NT2/D1 (cell line): ENCODE results near the gene TMPRSS11D.

Experiments
- DNase-seq: peaks from one replicate; pipeline ENCODE4 v3.0.0-alpha.2; 2011; ENCODE audit warnings: low read depth, low spot score
- H3K27me3 ChIP-seq: 2 replicates; pipeline ENCODE4 v1.6.0; 2011; ENCODE audit warnings: mild to moderate bottlenecking; ENCODE audit not compliant: insufficient read length, insufficient read depth
- H3K36me3 ChIP-seq: 2 replicates; pipeline ENCODE4 v1.6.1; 2011; ENCODE audit warnings: mild to moderate bottlenecking, low read length, mixed read lengths; ENCODE audit not compliant: insufficient read depth, insufficient read length
- H3K4me1 ChIP-seq: 2 replicates; pipeline ENCODE4 v1.5.1; 2011; ENCODE audit not compliant: insufficient read depth, insufficient read length
- H3K4me3 ChIP-seq: 2 replicates; pipeline ENCODE4 v1.5.1; 2011; ENCODE audit warnings: low read depth; ENCODE audit not compliant: insufficient read length
- H3K9ac ChIP-seq: 2 replicates; pipeline ENCODE4 v1.6.0; 2011; ENCODE audit warnings: low read depth; ENCODE audit not compliant: insufficient read length
- H3K9me3 ChIP-seq: 2 replicates; pipeline ENCODE4 v1.5.1; 2011; ENCODE audit warnings: mild to moderate bottlenecking, low read length; ENCODE audit not compliant: insufficient read depth
- SUZ12 ChIP-seq: IDR thresholded peaks from 2 replicates; pipeline ENCODE4 v1.6.1; 2011; ENCODE audit not compliant: insufficient read length, insufficient read depth; ENCODE audit errors: extremely low read depth
- YY1 ChIP-seq: IDR thresholded peaks from 2 replicates; pipeline ENCODE4 v1.6.1; 2011; ENCODE audit not compliant: insufficient read length, insufficient read depth
- ZNF274 ChIP-seq: IDR thresholded peaks from 2 replicates; pipeline ENCODE4 v1.6.1; 2011; ENCODE audit warnings: mild to moderate bottlenecking, low read depth, low read length

Gene TMPRSS11D

DNA sequence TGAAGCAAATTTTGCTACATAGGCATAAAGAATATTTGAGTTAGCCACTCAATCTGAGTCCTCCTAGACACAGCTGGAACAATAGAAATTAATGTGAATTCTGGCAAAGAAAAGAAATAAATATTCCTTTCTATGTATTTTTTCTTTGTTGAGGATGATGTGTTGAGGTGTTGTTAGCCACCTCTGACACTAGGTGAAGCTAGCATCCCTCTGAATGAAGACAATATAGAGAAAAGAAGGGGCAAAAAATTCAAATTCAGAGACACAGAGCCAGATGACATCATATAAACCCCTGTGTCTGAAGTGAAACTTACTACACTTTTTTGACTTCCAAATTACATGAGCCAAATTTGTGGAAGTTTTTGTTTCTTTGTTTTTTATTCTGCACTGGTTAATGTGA is 34.6 kb upstream of the TMPRSS11D start:
- no peaks in the 10 kb centered on the region for H3K4me1 ChIP-seq
- no peak overlapping the region for H3K9ac ChIP-seq
- H3K4me3 ChIP-seq, result no peak overlapping the region
- no peaks in the 10 kb centered on the region for H3K27me3 ChIP-seq
- H3K36me3 ChIP-seq, result no peaks in the 10 kb centered on the region
- TF ChIP-seq YY1 (no peak), SUZ12 (no peak), ZNF274 (no peak)
- no peak for DNase-seq
- no peaks in the 10 kb centered on the region for H3K9me3 ChIP-seq

- no peaks in the 10 kb centered on the region for H3K27me3 ChIP-seq
- H3K9ac ChIP-seq, result no peak overlapping the region
- H3K4me3 ChIP-seq, result no peak overlapping the region
- H3K9me3 ChIP-seq, result no peaks in the 10 kb centered on the region
- DNase-seq, result no peak
- TF ChIP-seq YY1 (no peak), SUZ12 (no peak), ZNF274 (no peak)
- no peaks in the 10 kb centered on the region for H3K36me3 ChIP-seq
- no peaks in the 10 kb centered on the region for H3K4me1 ChIP-seq
Observed at GRCh38 chr4:67915400-67915966, 31.7 kb upstream of the TMPRSS11D start.

DNA sequence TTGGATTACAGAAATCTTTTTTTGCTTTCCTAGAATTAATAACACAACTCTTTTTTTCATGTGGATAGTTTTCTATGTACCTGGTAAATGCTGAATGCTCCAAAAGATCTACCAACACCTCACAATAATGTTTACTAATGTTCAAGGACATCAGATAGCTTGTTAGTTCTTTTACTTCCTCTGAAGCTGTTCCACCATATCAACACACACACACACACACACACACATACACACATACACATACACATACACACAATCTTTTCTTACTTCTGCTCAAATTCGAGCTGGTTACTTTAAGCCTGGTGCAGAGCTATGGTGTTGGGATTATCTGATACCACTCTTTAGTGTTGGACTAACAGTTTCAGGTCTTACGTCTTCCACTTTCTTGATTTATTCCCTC is 28.3 kb upstream of the TMPRSS11D start:
- Histone ChIP-seq H3K9ac (no peak overlapping the region), H3K9me3 (no peaks in the 10 kb centered on the region), H3K4me1 (no peaks in the 10 kb centered on the region), H3K36me3 (no peaks in the 10 kb centered on the region), H3K4me3 (no peak overlapping the region), H3K27me3 (no peaks in the 10 kb centered on the region)
- no peak for DNase-seq
- TF ChIP-seq ZNF274 (no peak), YY1 (no peak), SUZ12 (no peak)

DNA sequence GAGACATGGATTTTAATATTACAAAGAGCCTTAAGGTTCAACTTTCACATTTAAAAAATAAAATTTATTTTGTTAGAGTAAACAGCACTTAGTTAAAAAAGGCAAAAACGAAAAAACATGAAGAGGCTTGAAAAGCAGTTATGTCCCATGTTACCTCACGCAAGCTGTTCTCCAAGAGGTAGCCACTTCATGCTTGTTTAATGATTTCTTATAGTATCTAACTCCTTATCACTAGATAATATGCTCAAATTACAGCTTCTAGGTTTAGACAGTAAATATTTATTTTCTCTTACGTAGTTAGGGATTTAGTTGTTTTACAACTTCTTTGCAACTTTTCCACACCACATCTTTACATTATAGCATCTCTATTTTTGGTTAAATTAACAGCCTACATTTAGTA is 27.8 kb upstream of the TMPRSS11D start:
- TF ChIP-seq YY1, result no peak
- no peak for TF ChIP-seq SUZ12
- no peak for TF ChIP-seq ZNF274
- no peak overlapping the region for H3K9ac ChIP-seq
- DNase-seq, result no peak
- no peak overlapping the region for H3K4me3 ChIP-seq
- H3K27me3 ChIP-seq, result no peaks in the 10 kb centered on the region
- no peaks in the 10 kb centered on the region for H3K4me1 ChIP-seq
- H3K9me3 ChIP-seq, result no peaks in the 10 kb centered on the region
- no peaks in the 10 kb centered on the region for H3K36me3 ChIP-seq

DNA sequence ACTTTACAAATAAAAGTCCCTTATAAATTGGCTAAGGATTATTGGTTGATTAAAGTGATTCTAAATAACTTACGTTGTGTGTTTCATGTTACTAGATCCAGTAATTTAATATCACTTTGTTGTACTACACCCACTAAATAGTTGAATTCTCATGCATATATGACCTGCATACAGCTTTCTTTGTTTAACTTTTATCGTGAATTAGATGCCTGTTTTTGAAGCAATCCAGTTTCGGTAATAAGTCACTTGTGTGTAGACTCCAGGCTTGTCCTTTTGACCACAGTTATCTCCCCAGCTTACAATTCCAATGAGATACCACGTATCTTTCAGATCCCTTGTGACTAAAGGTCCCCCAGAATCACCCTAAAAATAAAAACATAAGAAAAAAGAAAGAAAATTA is 27.3 kb upstream of the TMPRSS11D start:
- Histone ChIP-seq H3K27me3 (no peaks in the 10 kb centered on the region), H3K4me1 (no peaks in the 10 kb centered on the region), H3K9me3 (no peaks in the 10 kb centered on the region), H3K4me3 (no peak overlapping the region), H3K36me3 (no peaks in the 10 kb centered on the region), H3K9ac (no peak overlapping the region)
- DNase-seq, result no peak
- TF ChIP-seq SUZ12 (no peak), ZNF274 (no peak), YY1 (no peak)

DNA sequence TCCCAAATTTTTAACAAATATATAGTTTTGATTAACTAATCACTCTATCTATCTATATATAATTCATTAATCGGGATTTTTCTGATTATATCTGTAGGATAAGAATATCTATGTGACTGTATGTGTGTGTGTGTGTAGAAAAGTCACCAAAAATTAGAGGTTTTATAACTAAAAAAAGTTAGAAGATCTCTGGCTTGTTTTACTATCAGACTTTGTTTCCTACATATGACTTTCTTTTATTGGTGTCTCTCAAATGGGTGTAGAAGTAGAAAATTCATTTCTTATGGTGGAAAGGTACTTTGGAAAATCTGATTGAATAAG is 26.7 kb upstream of the TMPRSS11D start:
- H3K9ac ChIP-seq, result no peak overlapping the region
- H3K4me1 ChIP-seq, result no peaks in the 10 kb centered on the region
- no peaks in the 10 kb centered on the region for H3K36me3 ChIP-seq
- no peaks in the 10 kb centered on the region for H3K27me3 ChIP-seq
- H3K9me3 ChIP-seq, result no peaks in the 10 kb centered on the region
- no peak overlapping the region for H3K4me3 ChIP-seq
- no peak for DNase-seq
- TF ChIP-seq YY1 (no peak), ZNF274 (no peak)

- H3K27me3 ChIP-seq, result no peaks in the 10 kb centered on the region
- H3K9me3 ChIP-seq, result no peaks in the 10 kb centered on the region
- no peak overlapping the region for H3K9ac ChIP-seq
- H3K36me3 ChIP-seq, result no peaks in the 10 kb centered on the region
- H3K4me3 ChIP-seq, result no peak overlapping the region
- no peaks in the 10 kb centered on the region for H3K4me1 ChIP-seq
- no peak for TF ChIP-seq ZNF274
- no peak for TF ChIP-seq YY1
- TF ChIP-seq SUZ12, result no peak
- no peak for DNase-seq
Observed at GRCh38 chr4:67909905-67910584, 26.2 kb upstream of the TMPRSS11D start.

DNA sequence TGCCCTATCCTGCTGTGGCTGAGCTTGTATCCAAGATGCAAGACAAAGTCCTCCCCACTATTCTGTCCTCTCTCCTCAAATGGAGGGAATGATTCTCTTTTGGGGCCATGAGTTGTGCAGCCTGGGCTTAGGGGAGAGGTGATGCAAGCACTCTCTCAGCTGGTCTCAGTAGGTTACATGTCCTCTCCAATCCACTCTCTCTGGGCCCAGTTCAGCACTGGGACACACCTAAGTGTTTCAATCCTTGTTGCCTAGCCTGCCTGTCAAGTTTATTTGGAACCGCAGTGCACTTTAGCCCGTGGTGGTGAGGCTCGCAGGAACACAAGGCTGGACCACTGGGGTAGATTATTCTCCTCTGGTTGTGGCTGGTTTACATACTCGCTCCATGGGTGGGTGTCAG is 23.8 kb upstream of the TMPRSS11D start:
- no peak for TF ChIP-seq YY1
- TF ChIP-seq ZNF274, result no peak
- no peak for TF ChIP-seq SUZ12
- no peaks in the 10 kb centered on the region for H3K36me3 ChIP-seq
- H3K9ac ChIP-seq, result no peak overlapping the region
- no peaks in the 10 kb centered on the region for H3K27me3 ChIP-seq
- no peak for DNase-seq
- H3K4me1 ChIP-seq, result no peaks in the 10 kb centered on the region
- no peak overlapping the region for H3K4me3 ChIP-seq
- H3K9me3 ChIP-seq, result no peaks in the 10 kb centered on the region
